DOHH2 (cell line): ENCODE data around the gene PI16.

Experiments used
- H3F3A ChIP-seq: fragments of 200-600 bp; sonication (generic), shearing (Covaris generic); 2 replicates; pipeline ENCODE4 v1.6.0; 2016; ENCODE audit warnings: antibody characterized with exemption, mild to moderate bottlenecking; ENCODE audit not compliant: control insufficient read depth, insufficient read depth
- H3K27ac ChIP-seq: fragments of 200-600 bp; sonication (generic); 2 replicates; pipeline ENCODE4 v1.5.1; 2014; ENCODE audit warnings: low read depth, mild to moderate bottlenecking, low read length, moderate library complexity
- H3K27me3 ChIP-seq: fragments of 200-600 bp; sonication (generic); 2 replicates; pipeline ENCODE4 v1.6.1; 2014; ENCODE audit warnings: mild to moderate bottlenecking, low read length, mixed read lengths; ENCODE audit not compliant: control insufficient read depth
- H3K36me3 ChIP-seq: fragments of 200-600 bp; sonication (generic); 2 replicates; pipeline ENCODE4 v1.6.1; 2014; ENCODE audit warnings: mild to moderate bottlenecking, low read length, moderate library complexity, mixed read lengths; ENCODE audit not compliant: control insufficient read depth
- H3K4me1 ChIP-seq: fragments of 200-600 bp; sonication (generic); 2 replicates; pipeline ENCODE4 v1.6.1; 2014; ENCODE audit warnings: mild to moderate bottlenecking, low read length, mixed read lengths; ENCODE audit not compliant: control insufficient read depth
- H3K4me2 ChIP-seq: fragments of 200-600 bp; sonication (generic); 2 replicates; pipeline ENCODE4 v1.6.0; 2014; ENCODE audit warnings: mild to moderate bottlenecking, low read length, moderate library complexity
- H3K4me3 ChIP-seq: fragments of 200-600 bp; sonication (generic); 2 replicates; pipeline ENCODE4 v1.5.1; 2014; ENCODE audit warnings: mild to moderate bottlenecking, low read length, mixed read lengths
- H3K79me2 ChIP-seq: fragments of 200-600 bp; sonication (generic); 2 replicates; pipeline ENCODE4 v1.6.1; 2014; ENCODE audit warnings: mild to moderate bottlenecking, low read length, mixed read lengths; ENCODE audit not compliant: control insufficient read depth
- H3K9me2 ChIP-seq: fragments of 200-600 bp; sonication (generic); replicated peaks from 2 replicates; pipeline ENCODE4 v1.6.1; 2014; ENCODE audit warnings: mild to moderate bottlenecking, low read length, mixed read lengths; ENCODE audit not compliant: control insufficient read depth
- H3K9me3 ChIP-seq: fragments of 200-600 bp; sonication (generic); 2 replicates; pipeline ENCODE4 v1.6.1; 2014; ENCODE audit warnings: antibody characterized with exemption, low read length, mixed read lengths; ENCODE audit not compliant: control insufficient read depth, insufficient read depth
- H4K20me1 ChIP-seq: fragments of 200-600 bp; sonication (generic); 2 replicates; pipeline ENCODE4 v1.6.0; 2014; ENCODE audit warnings: low read depth, mild to moderate bottlenecking, antibody characterized with exemption, low read length, moderate library complexity; ENCODE audit not compliant: control insufficient read depth, insufficient read depth
- EZH2phosphoT487 ChIP-seq: fragments of 200-600 bp; sonication (generic); IDR thresholded peaks from 2 replicates; pipeline ENCODE4 v1.6.1; 2017; ENCODE audit warnings: borderline replicate concordance, mild to moderate bottlenecking, antibody characterized with exemption, low read length, moderate library complexity, mixed read lengths
- TF ChIP-seq, protein P1 (sequence below): fragments of 200-600 bp; sonication (generic); IDR thresholded peaks from one replicate; pipeline ENCODE4 v1.5.1; 2014; ENCODE audit warnings: antibody characterized with exemption, mild to moderate bottlenecking, low read depth, low read length; ENCODE audit not compliant: poor library complexity, severe bottlenecking

Gene PI16

DNA sequence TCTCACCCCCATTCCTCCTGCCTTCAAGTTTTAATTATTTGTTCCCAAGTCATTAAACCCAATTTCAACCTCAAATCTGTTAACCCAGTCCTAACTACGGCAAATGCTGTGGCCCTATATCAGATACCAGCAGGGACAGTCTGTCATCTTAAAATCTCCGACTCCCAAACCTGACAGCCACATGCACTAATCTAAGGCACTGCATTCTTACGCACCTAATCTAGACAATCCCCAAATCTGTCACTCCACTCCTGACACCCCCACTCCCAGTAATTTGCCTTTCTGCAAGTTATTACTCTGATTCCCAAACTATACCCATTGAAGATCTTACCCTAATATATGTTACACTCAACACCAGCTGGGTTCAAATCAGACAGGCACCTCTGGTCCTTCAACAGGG, 29.0 kb downstream of the PI16 start:
- Histone ChIP-seq H3K9me2 (no peaks in the 10 kb centered on the region), H3K4me3 (no peak overlapping the region), H4K20me1 (peaks cover 19% of the 10 kb centered on the region), H3F3A (0 out of 2 replicates have a peak, but pooled peaks cover 8% of the 10 kb centered on the region), H3K27ac (no peak overlapping the region), H3K9me3 (no peaks in the 10 kb centered on the region), H3K27me3 (no peaks in the 10 kb centered on the region), H3K4me2 (peak overlapping the region; percentile 75; the same call in 1 of the 2 replicates), H3K36me3 (peaks cover 44% of the 10 kb centered on the region), H3K79me2 (peaks cover 76% of the 10 kb centered on the region), H3K4me1 (peaks cover 33% of the 10 kb centered on the region)
- TF ChIP-seq, protein P1, sequence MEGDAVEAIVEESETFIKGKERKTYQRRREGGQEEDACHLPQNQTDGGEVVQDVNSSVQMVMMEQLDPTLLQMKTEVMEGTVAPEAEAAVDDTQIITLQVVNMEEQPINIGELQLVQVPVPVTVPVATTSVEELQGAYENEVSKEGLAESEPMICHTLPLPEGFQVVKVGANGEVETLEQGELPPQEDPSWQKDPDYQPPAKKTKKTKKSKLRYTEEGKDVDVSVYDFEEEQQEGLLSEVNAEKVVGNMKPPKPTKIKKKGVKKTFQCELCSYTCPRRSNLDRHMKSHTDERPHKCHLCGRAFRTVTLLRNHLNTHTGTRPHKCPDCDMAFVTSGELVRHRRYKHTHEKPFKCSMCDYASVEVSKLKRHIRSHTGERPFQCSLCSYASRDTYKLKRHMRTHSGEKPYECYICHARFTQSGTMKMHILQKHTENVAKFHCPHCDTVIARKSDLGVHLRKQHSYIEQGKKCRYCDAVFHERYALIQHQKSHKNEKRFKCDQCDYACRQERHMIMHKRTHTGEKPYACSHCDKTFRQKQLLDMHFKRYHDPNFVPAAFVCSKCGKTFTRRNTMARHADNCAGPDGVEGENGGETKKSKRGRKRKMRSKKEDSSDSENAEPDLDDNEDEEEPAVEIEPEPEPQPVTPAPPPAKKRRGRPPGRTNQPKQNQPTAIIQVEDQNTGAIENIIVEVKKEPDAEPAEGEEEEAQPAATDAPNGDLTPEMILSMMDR: no peak
- TF ChIP-seq EZH2phosphoT487: no peak

DNA sequence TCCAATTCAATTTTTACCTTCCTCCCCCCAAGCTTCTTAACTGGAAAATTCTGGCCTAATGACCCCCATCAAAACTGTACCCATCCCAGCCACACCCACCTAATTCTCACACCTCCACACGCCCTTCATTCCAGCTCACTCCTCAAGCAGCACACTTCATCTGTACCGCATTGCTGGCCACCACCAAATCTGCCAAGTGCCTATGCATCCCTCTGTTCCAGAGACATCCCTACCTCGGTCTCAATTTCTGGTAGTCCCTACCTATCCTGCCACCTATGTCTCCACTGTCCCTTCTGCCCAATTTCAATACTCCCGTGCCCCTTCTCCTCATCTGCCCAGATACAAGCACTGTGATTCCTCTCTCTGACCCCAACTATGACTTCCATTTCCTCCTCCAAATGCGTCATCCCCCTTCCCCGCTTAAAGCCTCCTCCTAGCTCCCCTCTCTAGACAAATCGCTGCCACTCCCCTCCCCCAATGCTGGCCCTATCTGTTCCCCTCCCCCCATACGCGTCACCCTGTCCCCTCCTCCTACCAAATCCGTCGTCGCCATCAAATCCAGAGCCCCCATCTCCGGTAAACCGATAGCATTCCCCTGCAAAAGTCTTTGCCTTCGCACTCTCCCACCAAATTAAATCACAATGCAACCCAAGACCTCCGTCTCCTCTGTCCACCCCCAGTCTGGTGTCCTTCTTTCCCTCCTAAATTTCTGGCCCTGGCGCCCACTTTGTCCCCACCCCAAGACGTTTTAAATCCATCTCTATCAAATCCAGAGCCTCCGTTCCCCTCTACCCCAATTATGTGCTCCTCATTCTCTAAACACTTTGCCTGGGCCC, 30.3 kb downstream of the PI16 start:
- no peaks in the 10 kb centered on the region for H3K9me3 ChIP-seq
- no peak overlapping the region for H3K27ac ChIP-seq
- H3K9me2 ChIP-seq: no peaks in the 10 kb centered on the region
- H3K79me2 ChIP-seq: peaks cover 67% of the 10 kb centered on the region
- peak overlapping the region; percentile 77 for H3K4me3 ChIP-seq
- H4K20me1 ChIP-seq: peaks cover 19% of the 10 kb centered on the region
- H3K4me1 ChIP-seq: peaks cover 33% of the 10 kb centered on the region
- H3F3A ChIP-seq: 0 out of 2 replicates have a peak, but pooled peaks cover 5% of the 10 kb centered on the region
- H3K36me3 ChIP-seq: peaks cover 35% of the 10 kb centered on the region
- H3K4me2 ChIP-seq: peak overlapping the region; percentile 75
- 0 out of 2 replicates have a peak, but pooled peaks cover 5% of the 10 kb centered on the region for H3K27me3 ChIP-seq
- TF ChIP-seq EZH2phosphoT487: no peak
- TF ChIP-seq, protein P1: no peak

DNA sequence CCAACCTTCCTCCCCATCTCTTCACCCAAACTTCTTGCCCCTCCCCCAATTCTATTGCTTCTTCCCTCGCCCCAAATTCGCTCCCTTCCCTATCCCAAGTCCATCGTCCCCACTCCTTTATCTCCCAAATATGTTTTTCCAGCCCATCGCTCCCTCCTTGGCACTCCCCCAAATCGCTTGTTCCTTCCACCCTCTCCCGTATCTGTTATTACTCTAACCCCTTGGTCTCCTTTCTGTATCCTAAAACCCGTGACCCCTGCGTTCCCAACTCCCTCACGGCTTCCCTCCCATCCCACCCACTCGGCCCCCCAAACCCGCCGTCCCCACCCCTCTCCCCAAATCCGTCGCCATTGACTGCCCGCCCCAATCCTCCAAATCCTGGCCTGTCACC, 30.9 kb downstream of the PI16 start:
- Histone ChIP-seq H3K4me1 (peaks cover 33% of the 10 kb centered on the region), H3K36me3 (peaks cover 30% of the 10 kb centered on the region), H3K9me3 (no peaks in the 10 kb centered on the region), H3K9me2 (no peaks in the 10 kb centered on the region), H3K4me3 (peak overlapping the region; percentile 77), H3K79me2 (peaks cover 61% of the 10 kb centered on the region), H3K4me2 (peak overlapping the region; percentile 75), H3K27ac (peak overlapping the region; percentile 16), H4K20me1 (peaks cover 19% of the 10 kb centered on the region), H3F3A (0 out of 2 replicates have a peak, but pooled peaks cover 5% of the 10 kb centered on the region), H3K27me3 (0 out of 2 replicates have a peak, but pooled peaks cover 5% of the 10 kb centered on the region)
- TF ChIP-seq EZH2phosphoT487: no peak
- TF ChIP-seq, protein P1: no peak
